Suppressor macrophage treated with lipopolysaccharide for 4 hours (primary cell): ENCODE results near the gene PKD2L2.
"Not testable (repeated sequence)": the region's sequence is repeated elsewhere in the genome, so short reads cannot be mapped to it uniquely, and the experiment has no call there.

Experiments used
- DNase-seq: peaks from one replicate; pipeline ENCODE4 v3.0.0-alpha.2; 2020

The PKD2L2 gene

GRCh38 chr5:137888863-137889759, at the start of gene PKD2L2:
TSS of gene PKD2L2 (plus strand) at chr5:137889457. CDS start at chr5:137889492, 35 bp downstream.
- DNase-seq = peak; percentile 91

- DNase-seq = no peak
These were observed 47.0 kb upstream of the PKD2L2 start for GRCh38 chr5:137842296-137842695.

GRCh38 chr5:137843676-137844299, 45.5 kb upstream of the PKD2L2 start:
- DNase-seq = no peak

GRCh38 chr5:137845472-137845871, 43.8 kb upstream of the PKD2L2 start:
- DNase-seq = no peak

DNA sequence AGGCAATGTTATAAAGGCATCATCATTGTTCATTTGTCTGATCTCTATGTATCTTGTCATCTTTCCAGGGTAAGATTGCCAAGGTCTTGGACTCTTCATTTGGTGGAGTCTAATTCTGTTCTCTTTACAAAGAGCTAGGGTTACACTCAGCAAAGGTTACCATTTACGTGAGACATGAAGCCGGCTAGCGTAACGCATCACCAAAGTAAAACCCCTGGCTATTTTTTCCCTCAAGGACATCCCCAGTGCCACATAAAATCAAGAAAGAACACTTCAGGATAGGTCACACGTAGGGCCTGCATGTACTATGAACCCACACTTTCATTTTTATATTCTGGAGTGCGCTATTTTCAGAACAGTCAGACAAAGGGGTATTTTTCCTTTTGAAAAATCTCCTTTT, 41.6 kb upstream of the PKD2L2 start:
- no peak for DNase-seq

- not testable (repeated sequence) for DNase-seq
These were observed 36.1 kb upstream of the PKD2L2 start for GRCh38 chr5:137853165-137853564.

- no peak for DNase-seq
These were observed 33.1 kb upstream of the PKD2L2 start for GRCh38 chr5:137856201-137856600.

DNA sequence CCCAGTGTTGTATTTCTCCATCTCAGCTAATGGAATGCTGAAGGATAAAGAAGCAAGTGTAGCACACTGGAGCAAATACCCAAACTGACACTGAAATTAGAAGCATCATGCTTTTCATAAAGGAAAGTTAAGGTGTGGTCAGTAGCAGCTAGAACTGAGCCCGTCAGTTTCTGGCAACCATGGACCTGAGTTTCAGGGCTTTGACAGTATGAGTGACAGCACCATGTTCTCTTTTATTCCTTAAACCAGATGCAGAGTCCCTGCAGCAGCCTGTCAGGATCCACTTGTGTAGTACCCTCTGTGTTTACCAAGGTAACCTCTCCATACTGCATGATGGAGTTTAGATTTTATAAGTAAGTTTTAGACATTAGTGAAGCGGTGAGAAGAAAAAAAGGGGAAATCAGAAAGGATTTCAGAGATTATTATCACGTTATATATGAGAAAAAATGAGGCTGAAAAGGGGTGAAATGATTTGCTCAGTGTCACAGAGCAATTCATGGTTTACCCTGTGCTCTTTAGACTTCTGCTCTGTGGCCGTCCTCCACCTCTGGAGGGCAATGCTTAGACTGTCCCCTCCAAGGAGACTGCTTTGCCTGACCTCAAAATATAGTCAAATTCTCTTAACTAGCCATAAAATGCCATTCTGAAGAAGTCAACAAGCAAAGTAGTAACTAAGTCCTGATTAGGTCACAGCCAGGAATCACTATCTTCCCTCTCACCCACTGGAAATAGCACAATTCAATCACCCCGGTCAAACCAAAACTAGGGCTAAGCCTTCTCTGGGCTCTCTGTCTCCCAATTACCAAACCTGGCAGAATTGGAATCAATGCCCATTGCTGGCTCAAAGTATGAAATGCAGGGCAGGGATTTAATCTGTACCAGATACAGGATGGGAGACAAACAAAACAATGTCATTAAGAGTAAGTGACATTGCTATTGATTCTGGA, 32.1 kb upstream of the PKD2L2 start:
- no peak for DNase-seq

DNA sequence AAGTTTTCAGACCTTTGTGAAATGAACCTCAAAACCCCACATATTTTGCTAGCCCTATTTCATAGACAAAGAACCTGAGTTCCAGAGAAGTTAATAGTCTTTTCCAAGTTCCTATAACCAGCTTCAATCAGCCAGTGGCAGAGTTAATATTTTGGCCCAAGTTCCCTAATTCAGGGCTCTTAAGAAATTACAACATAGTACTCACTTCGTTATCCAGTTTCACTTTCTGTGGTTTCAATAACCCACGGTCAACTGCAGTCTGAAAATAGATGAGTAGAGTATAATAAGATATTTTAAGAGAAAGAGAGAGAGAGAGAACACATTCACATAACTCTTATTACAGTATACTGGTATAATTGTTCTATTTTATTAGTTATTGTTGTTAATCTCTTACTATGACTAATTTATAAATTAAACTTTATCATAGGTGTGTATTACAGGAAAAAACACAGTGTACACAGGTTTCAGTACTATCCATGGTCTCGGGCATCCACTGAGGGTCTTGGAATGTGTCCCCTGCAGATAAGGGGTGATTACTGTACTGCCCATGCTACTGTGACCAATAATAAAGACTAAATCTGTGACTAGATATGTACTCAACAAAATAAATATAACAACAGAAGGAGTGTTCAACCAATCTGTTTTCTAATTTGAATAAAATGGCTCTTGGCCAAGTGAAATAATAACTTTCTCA, 30.9 kb upstream of the PKD2L2 start:
- peak; percentile 83 for DNase-seq

- DNase-seq = no peak
These were observed 30.3 kb upstream of the PKD2L2 start for GRCh38 chr5:137858954-137859353.

GRCh38 chr5:137862251-137862650, 27.0 kb upstream of the PKD2L2 start:
- DNase-seq = no peak

GRCh38 chr5:137863653-137864052, 25.6 kb upstream of the PKD2L2 start:
- DNase-seq = not testable (repeated sequence)

DNA sequence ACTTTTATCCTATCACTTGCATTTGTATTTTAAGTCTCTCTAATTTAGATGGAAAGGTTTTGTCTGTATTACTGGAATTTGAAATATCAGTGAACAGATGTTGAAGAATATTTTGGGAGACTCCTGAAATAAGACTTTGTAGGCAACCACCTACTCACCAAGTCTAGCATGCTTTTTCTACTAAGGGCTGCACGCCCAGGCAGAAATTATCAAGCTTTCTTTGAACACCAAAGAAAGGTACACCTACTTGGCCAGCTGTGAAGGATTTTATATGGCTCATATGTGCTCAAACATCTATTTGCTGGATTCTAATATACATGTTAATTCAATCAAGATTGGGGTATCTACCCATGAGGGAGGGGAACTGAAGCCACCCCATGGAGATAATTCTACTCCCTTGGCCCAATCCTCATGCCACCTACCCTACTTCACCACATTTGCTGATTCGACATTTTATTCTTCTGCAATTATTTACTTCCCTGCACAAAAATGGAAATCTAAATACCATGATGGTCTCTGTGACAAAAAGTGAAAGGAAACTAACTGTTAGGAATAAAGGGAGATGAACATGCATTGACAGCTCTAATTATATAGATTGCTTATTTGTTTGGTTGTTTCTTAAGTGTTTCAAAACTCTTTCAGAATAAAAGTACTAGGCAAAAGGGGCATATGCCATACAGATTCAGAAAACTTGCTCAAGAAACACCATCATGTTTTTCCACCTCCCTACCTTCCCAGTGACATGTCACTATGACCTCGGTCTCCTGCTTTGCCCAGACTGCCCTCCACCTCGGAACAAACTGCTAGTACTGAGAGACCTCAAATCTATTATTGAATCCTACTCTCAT, 22.5 kb upstream of the PKD2L2 start:
- no peak for DNase-seq

GRCh38 chr5:137867664-137868063, 21.6 kb upstream of the PKD2L2 start, which contains the start of gene MYOT:
TSS of gene MYOT (plus strand) at chr5:137867860. CDS start at chr5:137870652, 2,792 bp downstream.
- no peak for DNase-seq

DNA sequence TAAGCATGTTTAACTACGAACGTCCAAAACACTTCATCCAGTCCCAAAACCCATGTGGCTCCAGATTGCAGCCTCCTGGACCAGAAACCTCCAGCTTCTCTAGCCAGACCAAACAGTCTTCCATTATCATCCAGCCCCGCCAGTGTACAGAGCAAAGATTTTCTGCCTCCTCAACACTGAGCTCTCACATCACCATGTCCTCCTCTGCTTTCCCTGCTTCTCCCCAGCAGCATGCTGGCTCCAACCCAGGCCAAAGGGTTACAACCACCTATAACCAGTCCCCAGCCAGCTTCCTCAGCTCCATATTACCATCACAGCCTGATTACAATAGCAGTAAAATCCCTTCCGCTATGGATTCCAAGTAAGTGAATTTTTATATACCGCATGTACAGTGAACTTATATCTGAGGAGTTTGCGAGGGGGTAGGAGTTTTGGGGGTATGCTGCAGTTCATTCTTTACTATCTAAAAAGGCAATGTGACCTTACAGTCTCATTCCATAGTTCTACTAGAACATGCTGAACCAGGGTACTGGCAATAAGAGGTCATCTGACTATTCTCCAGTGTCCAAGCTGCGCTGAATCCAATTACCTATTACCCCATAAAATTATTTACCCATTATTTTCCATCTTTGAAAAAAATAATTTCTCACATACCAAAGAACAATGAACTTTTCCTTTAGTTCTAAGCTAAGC, 18.5 kb upstream of the PKD2L2 start:
- no peak for DNase-seq

GRCh38 chr5:137871571-137871970, 17.7 kb upstream of the PKD2L2 start:
- DNase-seq = no peak

GRCh38 chr5:137872466-137872865, 16.8 kb upstream of the PKD2L2 start:
- no peak for DNase-seq

DNA sequence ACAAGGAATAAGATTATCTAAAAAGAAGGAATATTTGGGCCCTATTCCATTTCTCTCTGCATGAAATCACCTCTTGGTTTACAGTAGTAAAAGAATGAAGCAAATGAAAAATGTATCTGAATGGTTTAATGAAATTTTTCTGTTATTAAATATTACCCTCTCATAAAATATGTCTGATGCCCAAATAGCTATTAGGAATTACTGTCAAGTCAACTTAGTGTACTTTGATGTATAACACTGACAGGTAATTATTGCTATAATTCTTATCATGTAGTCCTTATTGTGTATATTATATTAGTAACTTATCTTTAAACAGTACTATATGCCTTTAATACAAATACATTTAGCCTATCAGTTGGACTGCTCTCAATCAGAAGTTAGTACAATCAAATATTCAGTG, 13.2 kb upstream of the PKD2L2 start:
- no peak for DNase-seq

- no peak for DNase-seq
These were observed 8.9 kb upstream of the PKD2L2 start for GRCh38 chr5:137880313-137880712.

GRCh38 chr5:137887831-137888230, 1.4 kb upstream of the PKD2L2 start:
- no peak for DNase-seq

DNA sequence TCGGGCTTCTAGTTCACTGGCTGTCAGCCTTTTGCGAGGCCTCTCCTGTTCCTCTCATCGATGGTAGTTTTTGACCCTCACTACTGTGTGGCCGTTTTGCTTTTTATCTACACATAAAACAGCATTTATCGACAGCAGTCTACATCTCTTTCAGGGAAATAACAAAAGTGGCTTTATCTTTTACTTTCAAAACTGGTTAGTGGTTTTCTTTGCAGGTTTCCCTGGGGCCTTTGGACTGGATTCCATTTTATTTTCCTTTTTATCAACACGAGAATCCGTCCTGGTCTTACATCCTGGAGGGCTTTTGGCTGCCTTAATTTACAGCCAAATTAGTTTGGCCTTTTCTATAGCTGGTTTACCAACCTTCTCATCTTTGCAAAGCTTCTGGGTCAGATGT, 793 bp upstream of the PKD2L2 start:
- DNase-seq = peak; percentile 7
